ENCODE measurements around the gene ATP6V0C. TPM values are rescaled to one million over a fixed set of nuclear protein-coding genes. Genes with fewer than 3 reads are reported as not detected.

Gene ATP6V0C
- 100 to 1,000 TPM; 114 to 164 TPM for total RNA-seq

DNA sequence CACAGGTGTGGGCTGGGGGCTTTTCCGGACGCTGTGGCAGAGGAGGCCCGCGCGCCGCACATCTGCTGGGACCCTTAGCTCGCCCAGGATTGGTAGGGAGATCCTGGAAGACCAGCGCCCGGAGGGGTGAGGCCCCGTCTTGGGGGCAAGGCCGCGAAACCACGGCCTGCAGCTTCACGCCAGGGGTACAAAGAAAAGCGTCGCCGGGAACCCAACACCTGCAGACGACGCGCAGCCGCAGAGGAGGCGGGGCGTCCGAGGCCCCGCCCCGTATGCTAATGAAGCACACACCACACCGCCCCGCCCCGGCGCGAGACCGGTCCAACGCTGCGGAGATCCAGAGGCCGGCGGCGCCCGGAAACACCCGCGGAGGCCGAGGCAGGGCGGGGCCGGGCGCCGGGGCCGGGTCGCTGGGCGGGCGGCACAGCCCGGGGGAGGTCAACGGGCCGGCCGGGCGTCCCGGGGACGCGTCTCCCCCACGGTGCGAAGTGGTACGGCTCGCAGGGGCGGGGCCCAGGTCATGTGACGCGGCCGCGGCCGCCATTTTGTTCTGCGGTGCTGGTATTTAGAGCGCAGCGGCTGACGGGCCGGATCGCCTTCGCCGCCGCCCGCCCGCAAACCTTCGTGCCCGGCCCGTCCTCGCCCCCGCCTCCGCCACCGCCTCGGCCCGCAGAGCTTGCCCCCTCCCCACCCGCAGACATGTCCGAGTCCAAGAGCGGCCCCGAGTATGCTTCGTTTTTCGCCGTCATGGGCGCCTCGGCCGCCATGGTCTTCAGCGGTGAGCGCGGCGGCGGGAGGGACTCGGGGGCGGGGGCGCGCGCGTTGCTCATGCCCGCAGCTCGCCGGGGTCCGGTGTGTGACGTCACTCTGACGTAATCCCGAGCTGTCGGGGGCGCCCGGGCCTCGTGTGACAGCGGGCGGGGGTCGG, at the start of gene ATP6V0C:
Gene ATP6V0C, plus strand, starts transcription at position 548 of the 928 bp plus-strand sequence. Its CDS starts 152 bp downstream, at position 700.
- no peaks in the 10 kb centered on the region for H3K36me3 ChIP-seq
- intact Hi-C loops (cut with DNase I): loop anchor here (2.0 kb wide), 1 partner anchor 21 kb away; no protein-coding TSS in a partner anchor
- peak; percentile 70 for TF ChIP-seq POLR2AphosphoS5 (IDR thresholded peaks at IDR 0.05)
- TF ChIP-seq POLR2A (IDR thresholded peaks at IDR 0.05): peak; percentile 88
- TF ChIP-seq CTCF (IDR thresholded peaks at IDR 0.05): no peak
- no peaks in the 10 kb centered on the region for H3K9me3 ChIP-seq
- H3K4me1 ChIP-seq (replicated peaks): peaks cover 22% of the 10 kb centered on the region
- H3K4me3 ChIP-seq: peak within 1 kb of the TSS; percentile 100
- WGBS: 2% methylated on average over 76 of the region's 122 CpGs
- H3K27ac ChIP-seq: peak within 1 kb of the TSS; percentile 98
- H3K27me3 ChIP-seq (replicated peaks; ENCODE audit: insufficient read depth): no peaks in the 10 kb centered on the region
- peak; percentile 92 for DNase-seq (ENCODE audit: low spot score)

GRCh38 chr16:2464333-2464732, 49.4 kb upstream of the ATP6V0C start:
- Histone ChIP-seq H3K36me3 (no peaks in the 10 kb centered on the region), H3K27me3 (replicated peaks; ENCODE audit: insufficient read depth) (no peaks in the 10 kb centered on the region), H3K4me1 (replicated peaks) (peaks cover 5% of the 10 kb centered on the region), H3K9me3 (no peaks in the 10 kb centered on the region), H3K27ac (no peak overlapping the region), H3K4me3 (no peak overlapping the region)
- TF ChIP-seq POLR2AphosphoS5 (IDR thresholded peaks at IDR 0.05): no peak
- TF ChIP-seq POLR2A (IDR thresholded peaks at IDR 0.05): no peak
- TF ChIP-seq CTCF (IDR thresholded peaks at IDR 0.05): no peak
- intact Hi-C loops (cut with DNase I): no loop called here
- 74% methylated on average over 12 of the region's 12 CpGs for WGBS
- no peak for DNase-seq (ENCODE audit: low spot score)

GRCh38 chr16:2465653-2466415, 47.9 kb upstream of the ATP6V0C start:
- intact Hi-C loops (cut with DNase I): no loop called here
- TF ChIP-seq CTCF (IDR thresholded peaks at IDR 0.05) (peak in 1 of 4 experiments; percentile 7), POLR2AphosphoS5 (IDR thresholded peaks at IDR 0.05) (no peak), POLR2A (IDR thresholded peaks at IDR 0.05) (no peak)
- Histone ChIP-seq H3K27me3 (replicated peaks; ENCODE audit: insufficient read depth) (no peaks in the 10 kb centered on the region), H3K4me3 (no peak overlapping the region), H3K4me1 (replicated peaks) (peaks cover 5% of the 10 kb centered on the region), H3K36me3 (no peaks in the 10 kb centered on the region), H3K27ac (no peak overlapping the region), H3K9me3 (no peaks in the 10 kb centered on the region)
- 86% methylated on average over 12 of the region's 12 CpGs for WGBS
- DNase-seq (ENCODE audit: low spot score): no peak

DNA sequence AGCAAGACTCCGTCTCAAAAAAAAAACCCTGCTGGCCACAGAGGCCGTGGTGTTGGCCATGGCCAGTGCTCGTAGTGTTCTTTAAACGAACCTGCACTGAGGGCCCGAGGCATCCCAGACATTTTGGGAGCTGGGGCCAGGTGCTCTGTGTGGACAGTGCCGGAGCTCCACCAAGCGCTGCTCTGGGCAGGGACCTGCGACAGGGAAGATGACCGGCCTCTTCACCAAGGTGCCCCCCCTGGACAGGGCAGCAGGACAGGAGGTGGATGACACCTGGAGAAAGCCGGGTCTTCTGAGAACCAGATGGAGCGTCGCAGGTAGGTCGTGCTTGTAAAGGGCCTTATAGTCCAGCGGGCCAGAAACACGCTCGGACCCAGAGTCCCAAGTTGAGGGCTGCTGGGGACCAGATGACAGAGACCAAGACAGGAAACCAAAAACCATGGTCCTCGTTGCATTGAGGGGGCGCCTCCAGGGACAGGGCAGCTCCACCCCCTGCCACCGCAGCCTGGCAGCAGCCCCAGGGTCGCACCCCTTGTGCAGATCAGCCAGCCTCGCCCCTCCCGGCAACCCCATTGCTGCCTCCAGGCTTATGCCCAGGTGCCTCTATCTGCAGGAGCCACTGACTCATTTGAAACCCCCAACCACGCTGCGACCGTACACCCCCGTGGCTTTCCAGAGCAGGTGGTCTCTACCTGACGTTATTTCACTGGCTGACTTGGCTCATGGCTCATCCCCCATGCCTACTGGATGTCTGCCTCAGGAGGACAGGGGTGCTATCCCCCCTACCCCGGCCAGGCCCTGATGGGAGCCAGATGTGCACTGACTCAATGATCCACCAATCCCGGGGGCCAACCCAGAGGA, 46.9 kb upstream of the ATP6V0C start:
- Histone ChIP-seq H3K36me3 (no peaks in the 10 kb centered on the region), H3K4me1 (replicated peaks) (peaks cover 5% of the 10 kb centered on the region), H3K27me3 (replicated peaks; ENCODE audit: insufficient read depth) (no peaks in the 10 kb centered on the region), H3K4me3 (peak overlapping the region in 1 of 2 donors; percentile 49), H3K27ac (no peak overlapping the region), H3K9me3 (no peaks in the 10 kb centered on the region)
- TF ChIP-seq CTCF (IDR thresholded peaks at IDR 0.05) (no peak), POLR2A (IDR thresholded peaks at IDR 0.05) (no peak), POLR2AphosphoS5 (IDR thresholded peaks at IDR 0.05) (no peak)
- intact Hi-C loops (cut with DNase I): no loop called here
- 77% methylated on average over 29 of the region's 29 CpGs for WGBS
- no peak for DNase-seq (ENCODE audit: low spot score)

All from prostate gland (tissue), 2 donors.